PFSK-1 (cell line): ENCODE measurements around the gene HLCS.

Experiments
- FOXP2 ChIP-seq: optimal IDR thresholded peaks from 2 replicates; pipeline ENCODE3; 2011; ENCODE audit warnings: borderline replicate concordance, control low read depth, inconsistent platforms; ENCODE audit not compliant: insufficient read depth; ENCODE audit errors: extremely low read length, extremely low read depth
- POLR2AphosphoS5 ChIP-seq: IDR thresholded peaks from 2 replicates; pipeline ENCODE4 v1.6.1; 2012; ENCODE audit warnings: low read depth, mild to moderate bottlenecking, control low read depth, low read length, moderate library complexity
- SIN3A ChIP-seq: IDR thresholded peaks from 2 replicates; pipeline ENCODE4 v1.6.1; 2012; ENCODE audit warnings: mild to moderate bottlenecking, low read length, moderate library complexity, borderline replicate concordance; ENCODE audit not compliant: insufficient read depth
- TAF1 ChIP-seq: IDR thresholded peaks from 2 replicates; pipeline ENCODE4 v1.6.1; 2012; ENCODE audit warnings: low read length, control low read depth, borderline replicate concordance; ENCODE audit not compliant: insufficient read depth
- TF ChIP-seq, protein P1 (sequence below), 2 experiments: IDR thresholded peaks; 2 replicates each; pipeline versions ENCODE4 v1.6.1 to v1.8.0; 2011 to 2012; ENCODE audit warnings: low read depth in 2 of 2, low read length in 2 of 2, control low read depth in 1 of 2, inconsistent platforms in 1 of 2, mild to moderate bottlenecking in 1 of 2, moderate library complexity in 1 of 2; ENCODE audit not compliant: insufficient read depth in 1 of 2

HLCS gene

GRCh38 chr21:36710729-36711048 lies 255.8 kb downstream of the HLCS start:
- TF ChIP-seq FOXP2, result no peak
- TF ChIP-seq, protein P1, sequence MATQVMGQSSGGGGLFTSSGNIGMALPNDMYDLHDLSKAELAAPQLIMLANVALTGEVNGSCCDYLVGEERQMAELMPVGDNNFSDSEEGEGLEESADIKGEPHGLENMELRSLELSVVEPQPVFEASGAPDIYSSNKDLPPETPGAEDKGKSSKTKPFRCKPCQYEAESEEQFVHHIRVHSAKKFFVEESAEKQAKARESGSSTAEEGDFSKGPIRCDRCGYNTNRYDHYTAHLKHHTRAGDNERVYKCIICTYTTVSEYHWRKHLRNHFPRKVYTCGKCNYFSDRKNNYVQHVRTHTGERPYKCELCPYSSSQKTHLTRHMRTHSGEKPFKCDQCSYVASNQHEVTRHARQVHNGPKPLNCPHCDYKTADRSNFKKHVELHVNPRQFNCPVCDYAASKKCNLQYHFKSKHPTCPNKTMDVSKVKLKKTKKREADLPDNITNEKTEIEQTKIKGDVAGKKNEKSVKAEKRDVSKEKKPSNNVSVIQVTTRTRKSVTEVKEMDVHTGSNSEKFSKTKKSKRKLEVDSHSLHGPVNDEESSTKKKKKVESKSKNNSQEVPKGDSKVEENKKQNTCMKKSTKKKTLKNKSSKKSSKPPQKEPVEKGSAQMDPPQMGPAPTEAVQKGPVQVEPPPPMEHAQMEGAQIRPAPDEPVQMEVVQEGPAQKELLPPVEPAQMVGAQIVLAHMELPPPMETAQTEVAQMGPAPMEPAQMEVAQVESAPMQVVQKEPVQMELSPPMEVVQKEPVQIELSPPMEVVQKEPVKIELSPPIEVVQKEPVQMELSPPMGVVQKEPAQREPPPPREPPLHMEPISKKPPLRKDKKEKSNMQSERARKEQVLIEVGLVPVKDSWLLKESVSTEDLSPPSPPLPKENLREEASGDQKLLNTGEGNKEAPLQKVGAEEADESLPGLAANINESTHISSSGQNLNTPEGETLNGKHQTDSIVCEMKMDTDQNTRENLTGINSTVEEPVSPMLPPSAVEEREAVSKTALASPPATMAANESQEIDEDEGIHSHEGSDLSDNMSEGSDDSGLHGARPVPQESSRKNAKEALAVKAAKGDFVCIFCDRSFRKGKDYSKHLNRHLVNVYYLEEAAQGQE (IDR thresholded peaks at IDR 0.05; ENCODE audit: insufficient read depth in 1 of 2, low read depth in 2 of 2, low read length in 2 of 2), result no peak
- no peak for TF ChIP-seq TAF1
- no peak for TF ChIP-seq SIN3A
- TF ChIP-seq POLR2AphosphoS5, result no peak

DNA sequence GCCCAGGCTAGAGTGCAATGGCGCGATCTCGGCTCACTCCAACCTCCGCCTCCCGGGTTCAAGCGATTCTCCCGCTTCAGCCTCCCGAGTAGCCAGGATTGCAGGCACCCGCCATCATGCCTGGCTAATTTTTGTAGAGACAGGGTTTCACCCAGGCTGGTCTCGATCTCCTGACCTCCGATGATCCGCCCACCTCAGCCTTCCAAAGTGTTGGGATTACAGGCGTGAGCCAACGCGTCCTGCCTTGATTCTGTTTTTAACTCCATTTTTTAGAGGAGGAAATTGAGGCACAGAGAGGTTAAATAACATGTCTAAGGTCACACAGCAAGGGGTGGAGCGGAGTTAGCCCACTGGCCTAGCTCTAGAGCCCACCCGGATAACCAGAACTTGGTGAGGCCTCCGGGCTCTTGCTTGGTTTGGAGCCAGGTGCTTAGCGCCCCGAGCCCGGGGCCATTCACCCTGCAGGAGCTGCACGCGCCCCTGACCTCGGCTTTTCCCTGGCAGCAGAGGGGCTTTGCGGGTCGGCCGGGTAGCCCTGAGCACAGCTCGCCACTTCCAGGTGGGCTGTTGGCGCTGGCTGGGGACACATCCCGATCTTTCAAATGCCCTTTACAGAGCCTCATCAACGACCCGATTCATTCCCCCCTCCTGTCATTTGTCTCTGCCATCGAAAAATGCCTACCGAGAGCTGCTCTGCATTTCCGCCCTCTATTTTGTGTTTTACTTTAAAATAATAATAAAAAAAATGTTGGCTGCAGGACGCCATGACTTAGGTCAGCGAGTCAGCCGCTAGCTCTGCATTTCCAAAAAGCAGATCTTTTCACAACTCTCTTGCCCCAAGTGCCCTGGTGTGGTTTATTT lies 256.4 kb downstream of the HLCS start:
- TF ChIP-seq TAF1 (no peak), POLR2AphosphoS5 (no peak), FOXP2 (no peak), SIN3A (no peak)
- TF ChIP-seq, protein P1 (IDR thresholded peaks at IDR 0.05; ENCODE audit: insufficient read depth in 1 of 2, low read depth in 2 of 2, low read length in 2 of 2), result no peak

- no peak for TF ChIP-seq FOXP2
- no peak for TF ChIP-seq POLR2AphosphoS5
- no peak for TF ChIP-seq SIN3A
- TF ChIP-seq, protein P1 (IDR thresholded peaks at IDR 0.05; ENCODE audit: insufficient read depth in 1 of 2, low read depth in 2 of 2, low read length in 2 of 2), result no peak
- TF ChIP-seq TAF1, result no peak
These were observed 257.2 kb downstream of the HLCS start for GRCh38 chr21:36709030-36709867.

DNA sequence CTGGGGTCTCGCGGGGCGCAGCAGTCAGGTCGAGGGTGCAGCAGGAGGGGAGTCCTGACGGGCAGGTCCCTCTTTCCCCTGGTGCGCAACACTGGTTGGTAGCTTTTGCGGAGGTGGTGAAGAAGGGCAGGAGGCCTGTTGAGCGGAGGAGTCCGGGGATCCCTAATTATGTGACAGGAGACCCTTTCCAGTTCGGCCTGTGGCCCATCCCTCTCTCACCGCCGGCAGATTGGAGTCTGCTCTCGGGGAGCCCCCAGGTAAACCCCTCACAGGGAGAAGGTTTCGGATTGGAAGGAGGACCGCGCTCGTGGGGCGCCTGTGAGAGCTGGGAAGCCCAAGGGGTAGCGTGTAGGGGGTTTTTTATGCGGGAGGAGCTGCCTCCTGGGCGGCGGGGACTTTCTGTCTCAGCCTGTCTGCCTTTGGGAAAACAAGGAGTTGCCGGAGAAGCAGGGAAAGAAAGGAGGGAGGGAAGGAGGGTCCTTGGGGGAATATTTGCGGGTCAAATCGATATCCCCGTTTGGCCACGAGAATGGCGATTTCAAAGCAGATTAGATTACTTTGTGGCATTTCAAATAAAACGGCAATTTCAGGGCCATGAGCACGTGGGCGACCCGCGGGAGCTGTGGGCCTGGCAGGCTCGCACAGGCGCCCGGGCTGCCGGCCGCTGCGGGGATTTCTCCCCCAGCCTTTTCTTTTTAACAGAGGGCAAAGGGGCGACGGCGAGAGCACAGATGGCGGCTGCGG lies 258.0 kb downstream of the HLCS start:
- TF ChIP-seq FOXP2, result no peak
- no peak for TF ChIP-seq TAF1
- TF ChIP-seq, protein P1 (IDR thresholded peaks at IDR 0.05; ENCODE audit: insufficient read depth in 1 of 2, low read depth in 2 of 2, low read length in 2 of 2), result no peak
- TF ChIP-seq SIN3A, result no peak
- no peak for TF ChIP-seq POLR2AphosphoS5
